Heart right ventricle (tissue), 16 donors: Measurements from ENCODE around the gene RAD51D. TPM values are rescaled to one million over a fixed set of nuclear protein-coding genes. Genes with fewer than 3 reads are reported as not detected.

ENCODE experiments used
- ATAC-seq, 8 donors: fragments of 200-7000 bp; cut with Tn5 transposase; one replicate each; pipeline ENCODE4 v1.9.1; 2020; ENCODE audit warnings: mild to moderate bottlenecking in 8 of 8, moderate library complexity in 8 of 8, moderate number of reproducible peaks in 1 of 8
- DNase-seq, 2 donors: peaks; one replicate each; pipeline ENCODE4 v3.0.0-alpha.2; 2020
- H3K27ac ChIP-seq, 10 donors: fragments of 200-600 bp; sonication (generic) in 2 of 10; one replicate each; pipeline versions ENCODE4 v1.5.0 to v1.8.0; 2020 to 2022; ENCODE audit warnings: mild to moderate bottlenecking in 3 of 10
- H3K27me3 ChIP-seq, 7 donors: fragments of 200-600 bp; one replicate each; pipeline ENCODE4 v1.8.0; 2021 to 2022; ENCODE audit warnings: mild to moderate bottlenecking in 2 of 7
- H3K36me3 ChIP-seq, 9 donors: fragments of 200-600 bp; sonication (generic) in 1 of 9; one replicate each; pipeline versions ENCODE4 v1.5.0 to v1.8.0; 2020 to 2022; ENCODE audit warnings: mild to moderate bottlenecking in 2 of 9
- H3K4me1 ChIP-seq, 9 donors: fragments of 200-600 bp; sonication (generic) in 1 of 9; one replicate each; pipeline versions ENCODE4 v1.5.0 to v1.8.0; 2020 to 2022; ENCODE audit warnings: mild to moderate bottlenecking in 4 of 9
- H3K4me3 ChIP-seq, 10 donors: fragments of 200-600 bp; sonication (generic) in 2 of 10; one replicate each; pipeline versions ENCODE4 v1.5.0 to v1.8.0; 2020 to 2022; ENCODE audit warnings: mild to moderate bottlenecking in 7 of 10, moderate library complexity in 2 of 10
- H3K9me3 ChIP-seq, 11 donors: fragments of 200-600 bp in 10 of 11; sonication (generic) in 2 of 11; one replicate each; pipeline versions ENCODE4 v1.5.0 to v1.8.0; 2013 to 2022; ENCODE audit warnings: mild to moderate bottlenecking in 2 of 11, control low read depth in 1 of 11, moderate library complexity in 1 of 11
- CTCF ChIP-seq, 9 donors: fragments of 200-600 bp; sonication (generic) in 2 of 9; IDR thresholded peaks; one replicate each; pipeline versions ENCODE4 v1.5.0 to v1.8.0; 2021 to 2022; ENCODE audit warnings: antibody characterized with exemption in 9 of 9, mild to moderate bottlenecking in 5 of 9, moderate library complexity in 1 of 9
- WGBS, 2 donors: extraction: QIAGEN DNeasy Blood & Tissue Kit; methylation state at CpG; one replicate each; pipeline ENCODE4 v1.1.7; 2013; ENCODE audit warnings: inconsistent platforms in 1 of 2; 5-methylcytosine and 5-hydroxymethylcytosine counted together
- intact Hi-C, 10 donors: fragments of 100-400 bp; cut with DNase I; formaldehyde crosslinking; loops; one replicate each; pipeline versions ENCODE4 v1.11.1 to v1.14.2; 2022
- polyA plus RNA-seq, 2 donors: library from polyadenylated mRNA; stranded (reverse); fragments of 200-250 nt; gene quantifications; one replicate each; pipeline ENCODE4 v1.2.3, GENCODE V29; 2013
- total RNA-seq, 10 donors: library from RNA; stranded (reverse); fragmentation: NEBNext Ultra II Directional in 3 of 10; extraction: Animal tissue kit (Norgen Biotek cat#: 25700) in 3 of 10; gene quantifications; one replicate each; pipeline versions ENCODE4 v1.2.1 to v1.2.4, GENCODE V29; 2021 to 2023
- donor health status: Arrhythmogenic right ventricular cardiomyopathy.
- donor health status: ischemic (EF 13 %, LVEDD 7.1; RV severe dilation, severe dysfunction).
- donor health status: healthy with polysubstance abuse.
- donor health status: DM: no; HTN: yes; CAD: no.
- donor health status: DM: no; HTN: no; CAD: no.
- donor health status: ischemic (EF 25% LVEDD 6.9; RV normal size, moderate dysfunction).
- donor health status: ischemic (EF 25% LVEDD 5.7; RV mildly dilated, moderate dysfunction).
- donor health status: healthy.
- donor health status: DM: yes; HTN: yes; CAD: no.
- donor health status: Ischemic cardiomyopathy.
- donor health status: ischemic (EF 35%, LVEDD 5.7; RV mildly dilated, moderate dysfunction).
- donor health status: nonischemic (EF 11% LVEDD 7.7; RV severe dilation, severe dysfunction).
- donor health status: DM: yes; HTN: yes; CAD: no.
- donor health status: PGD.
- donor health status: ischemic (EF 29% LVEDD 5.4; RV normal size, mild dysfunction).
- donor health status: nonischemic (EF 23%, LVEDD 6.1; RV moderate dilation, normal function).

RAD51D gene
- total and polyA plus RNA-seq, 12 donors: 3.0 to 9.6 (median 5.3) TPM

DNA sequence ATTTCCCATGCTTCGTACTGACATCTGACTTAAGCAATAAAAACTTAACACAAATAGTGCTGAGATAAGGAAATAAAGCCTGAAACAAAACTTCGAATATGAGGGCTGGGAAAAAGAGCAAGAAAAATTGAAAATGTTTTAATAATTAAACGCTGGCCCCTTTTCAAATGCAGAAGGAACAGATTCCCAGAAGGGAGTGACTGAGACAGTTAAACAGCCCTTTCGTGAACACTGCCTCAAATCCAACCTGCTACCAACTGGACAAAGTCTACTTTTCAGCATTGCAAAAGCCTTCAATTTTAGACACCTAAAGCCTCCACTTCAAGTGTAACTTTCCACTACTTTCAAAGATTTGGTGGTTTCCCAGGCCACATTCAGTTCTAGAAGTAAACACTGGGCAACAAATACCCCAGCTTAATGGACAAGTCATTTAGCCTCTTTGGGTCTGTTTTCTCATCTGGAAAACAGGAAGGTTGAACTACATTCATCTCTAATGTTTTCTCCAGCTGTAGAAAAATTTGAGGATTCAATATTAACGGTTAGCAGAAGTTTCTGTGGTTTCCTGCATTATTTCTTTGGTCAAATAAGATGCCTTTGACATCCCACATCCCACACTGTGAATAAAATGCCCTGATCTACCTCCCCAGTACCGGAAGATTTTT lies 68.0 kb downstream of the RAD51D start:
- DNase-seq (no peak), ATAC-seq (peak in 4 of 8 donors; percentile 33 to 48 (median 42))
- 37 to 57% methylated on average over 6 of the region's 6 CpGs for WGBS, 2 donors
- Histone ChIP-seq H3K4me1 (peaks cover 0 to 58% (median 28%) of the 10 kb centered on the region in 9 donors), H3K36me3 (no peaks in the 10 kb centered on the region), H3K9me3 (no peaks in the 10 kb centered on the region), H3K4me3 (peak overlapping the region in 3 of 10 donors; percentile 7 to 29 (median 21)), H3K27ac (peak overlapping the region in 9 of 10 donors; percentile 4 to 88 (median 54)), H3K27me3 (no peaks in the 10 kb centered on the region)
- no peak for TF ChIP-seq CTCF (IDR thresholded peaks at IDR 0.05)
- intact Hi-C loops: no loop called here

- H3K27ac ChIP-seq: peak overlapping the region in 8 of 10 donors; percentile 4 to 88 (median 58)
Measured at GRCh38 chr17:35051183-35051578, 68.5 kb downstream of the RAD51D start.

DNA sequence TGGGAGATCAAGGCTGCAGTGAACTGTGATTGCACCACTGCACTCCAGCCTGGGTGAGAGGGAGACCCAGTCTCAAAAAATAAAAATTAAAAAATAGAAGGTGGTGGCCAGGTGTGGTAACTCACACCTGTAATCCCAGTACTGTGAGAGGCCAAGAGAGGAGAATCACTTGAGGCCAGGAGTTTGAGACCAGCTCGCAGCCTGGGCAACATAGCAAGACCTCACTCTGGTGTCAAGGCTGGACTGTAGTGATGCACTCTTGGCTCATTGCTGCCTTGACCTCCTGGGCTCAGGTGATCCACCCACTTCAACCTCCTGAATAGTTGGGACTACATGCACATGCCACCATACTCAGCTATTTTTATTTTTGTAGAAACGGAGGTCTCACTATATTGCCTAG lies 69.5 kb downstream of the RAD51D start:
- no peaks in the 10 kb centered on the region for H3K9me3 ChIP-seq
- H3K27ac ChIP-seq: peak overlapping the region in 2 of 10 donors; percentile 63 to 88
- 96 to 97% methylated on average over 2 of the region's 2 CpGs for WGBS, 2 donors
- TF ChIP-seq CTCF (IDR thresholded peaks at IDR 0.05): no peak
- ATAC-seq (no peak), DNase-seq (no peak)
- H3K36me3 ChIP-seq: no peaks in the 10 kb centered on the region
- intact Hi-C loops: no loop called here
- H3K4me1 ChIP-seq: peaks cover 0 to 71% (median 28%) of the 10 kb centered on the region in 9 donors
- no peak overlapping the region for H3K4me3 ChIP-seq
- no peaks in the 10 kb centered on the region for H3K27me3 ChIP-seq

More at GRCh38 chr17:35051183-35051578, 68.5 kb downstream of the RAD51D start:
- WGBS, 2 donors: 27 to 33% methylated on average over 2 of the region's 2 CpGs
- Histone ChIP-seq H3K4me3 (peak overlapping the region in 3 of 10 donors; percentile 7 to 29 (median 21)), H3K36me3 (no peaks in the 10 kb centered on the region), H3K4me1 (peaks cover 0 to 63% (median 28%) of the 10 kb centered on the region in 9 donors), H3K9me3 (no peaks in the 10 kb centered on the region), H3K27me3 (no peaks in the 10 kb centered on the region)
- DNase-seq (no peak), ATAC-seq (peak in 5 of 8 donors; percentile 48 to 62 (median 58))
- intact Hi-C loops: no loop called here
- no peak for TF ChIP-seq CTCF (IDR thresholded peaks at IDR 0.05)

DNA sequence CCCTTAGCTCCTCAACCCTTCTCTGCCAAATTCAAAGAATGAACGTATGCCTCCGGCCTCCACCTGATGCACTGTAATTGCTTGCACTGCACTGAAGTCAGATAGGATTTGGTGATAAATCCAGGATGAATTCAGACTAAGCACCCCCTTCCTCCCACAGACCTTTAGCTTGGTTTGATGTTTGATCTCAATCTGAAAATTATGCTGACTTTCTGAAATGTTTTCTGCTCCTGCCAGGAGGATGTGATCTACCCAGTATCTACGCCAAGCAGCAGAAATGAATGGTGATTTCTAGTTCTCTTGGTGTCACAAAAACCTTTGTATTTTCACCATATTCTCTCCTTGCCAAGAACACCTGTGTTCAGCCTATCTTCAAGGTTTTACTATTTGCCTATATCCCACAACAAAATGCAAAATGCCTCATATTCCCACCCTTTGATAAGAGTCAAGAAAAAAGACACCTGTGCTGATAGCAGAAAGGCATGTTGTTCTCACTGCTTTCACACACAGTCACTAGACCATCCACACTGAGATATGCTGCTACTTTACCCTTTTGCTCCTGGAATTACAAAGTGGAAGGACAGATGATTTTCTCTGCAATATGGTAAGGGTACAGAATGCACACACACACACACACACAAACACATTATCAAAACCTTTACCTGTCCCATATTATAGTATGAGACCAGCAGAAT lies 70.8 kb downstream of the RAD51D start:
- Histone ChIP-seq H3K4me1 (peaks cover 0 to 70% (median 28%) of the 10 kb centered on the region in 9 donors), H3K36me3 (no peaks in the 10 kb centered on the region), H3K27me3 (no peaks in the 10 kb centered on the region), H3K27ac (peak overlapping the region in 1 of 10 donors; percentile 29), H3K4me3 (no peak overlapping the region), H3K9me3 (no peaks in the 10 kb centered on the region)
- DNase-seq: no peak
- no peak for TF ChIP-seq CTCF (IDR thresholded peaks at IDR 0.05)
- no peak for ATAC-seq
- WGBS, 2 donors: 90 to 93% methylated on average over 3 of the region's 3 CpGs
- intact Hi-C loops: no loop called here
